Ectodermal cell (in vitro differentiated cells): Measurements from ENCODE around the gene MPEG1.

Experiments used
- H3K27ac ChIP-seq: 2 replicates; pipeline ENCODE4 v1.7.0; 2013; ENCODE audit warnings: mild to moderate bottlenecking, low read depth, low read length; ENCODE audit not compliant: insufficient read depth, poor library complexity, severe bottlenecking
- H3K27me3 ChIP-seq: 2 replicates; pipeline ENCODE4 v1.7.0; 2013; ENCODE audit warnings: mild to moderate bottlenecking, low read length; ENCODE audit not compliant: insufficient read depth, control insufficient read depth, poor library complexity, severe bottlenecking
- H3K36me3 ChIP-seq: one replicate; pipeline ENCODE4 v1.7.0; 2013; ENCODE audit warnings: low read length; ENCODE audit not compliant: control insufficient read depth, insufficient read depth
- H3K4me1 ChIP-seq: one replicate; pipeline ENCODE4 v1.7.0; 2013; ENCODE audit warnings: low read length; ENCODE audit not compliant: control insufficient read depth, insufficient read depth
- H3K4me3 ChIP-seq: 2 replicates; pipeline ENCODE4 v1.7.0; 2013; ENCODE audit warnings: low read depth, low read length, control low read depth; ENCODE audit not compliant: insufficient read depth
- H3K9me3 ChIP-seq: 2 replicates; pipeline ENCODE4 v1.7.0; 2013; ENCODE audit warnings: mild to moderate bottlenecking, low read length, moderate library complexity; ENCODE audit not compliant: control insufficient read depth
- WGBS, 2 experiments: methylation state at CpG; one replicate each; pipeline ENCODE4 v1.1.7; 2013; ENCODE audit warnings: missing lambda C conversion rate in 2 of 2; 5-methylcytosine and 5-hydroxymethylcytosine counted together

Gene MPEG1

DNA sequence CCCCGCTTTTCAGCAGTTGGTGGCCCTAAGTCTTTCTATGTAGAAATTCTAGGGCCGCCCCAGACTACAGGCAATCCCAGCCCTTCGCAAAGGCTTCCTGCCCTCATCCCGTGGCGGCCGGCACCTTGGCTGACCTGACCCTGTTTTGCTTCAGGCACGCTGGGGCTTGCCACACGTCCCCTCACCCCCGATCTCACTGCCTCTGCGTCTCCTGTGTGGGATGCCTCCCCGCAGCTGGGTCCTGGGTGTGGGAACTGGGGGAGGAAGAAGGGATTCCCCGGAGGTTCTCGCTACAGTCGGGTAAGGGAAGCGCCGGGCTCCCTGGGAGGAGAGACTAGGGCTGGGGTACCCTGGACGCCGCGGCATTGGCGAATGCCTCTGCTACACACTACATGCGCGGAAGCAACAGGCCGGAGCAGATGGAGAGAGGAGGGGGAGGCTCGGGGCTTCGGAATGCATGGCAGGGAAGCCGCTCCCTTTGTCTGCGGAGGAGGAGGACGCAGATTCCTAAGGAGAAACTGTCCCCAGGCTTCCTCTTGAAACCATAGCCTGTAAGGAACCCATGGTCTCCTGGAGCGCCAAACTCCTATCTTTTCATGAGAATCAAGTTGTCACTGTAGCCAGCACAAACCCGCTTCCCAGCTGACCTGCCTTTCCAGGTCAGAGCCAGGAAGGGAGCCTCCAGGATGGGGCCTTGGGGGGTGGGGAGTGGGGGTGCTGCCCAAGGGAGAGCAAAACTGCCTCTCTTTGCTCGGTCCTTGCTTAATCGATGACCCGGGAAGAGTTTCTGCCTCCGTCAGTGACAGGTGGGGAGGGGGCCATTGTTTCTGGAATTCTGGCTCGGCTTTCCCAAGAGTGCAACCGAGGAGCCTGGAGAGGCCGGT is 39.4 kb downstream of the MPEG1 start:
- no peaks in the 10 kb centered on the region for H3K9me3 ChIP-seq
- 0% methylated on average over 37 of the region's 37 CpGs for WGBS, 2 experiments
- H3K4me1 ChIP-seq: peaks cover 24% of the 10 kb centered on the region
- H3K4me3 ChIP-seq: peak overlapping the region; percentile 69
- no peaks in the 10 kb centered on the region for H3K27me3 ChIP-seq
- H3K27ac ChIP-seq: peak overlapping the region; percentile 86
- H3K36me3 ChIP-seq: peaks cover 21% of the 10 kb centered on the region

DNA sequence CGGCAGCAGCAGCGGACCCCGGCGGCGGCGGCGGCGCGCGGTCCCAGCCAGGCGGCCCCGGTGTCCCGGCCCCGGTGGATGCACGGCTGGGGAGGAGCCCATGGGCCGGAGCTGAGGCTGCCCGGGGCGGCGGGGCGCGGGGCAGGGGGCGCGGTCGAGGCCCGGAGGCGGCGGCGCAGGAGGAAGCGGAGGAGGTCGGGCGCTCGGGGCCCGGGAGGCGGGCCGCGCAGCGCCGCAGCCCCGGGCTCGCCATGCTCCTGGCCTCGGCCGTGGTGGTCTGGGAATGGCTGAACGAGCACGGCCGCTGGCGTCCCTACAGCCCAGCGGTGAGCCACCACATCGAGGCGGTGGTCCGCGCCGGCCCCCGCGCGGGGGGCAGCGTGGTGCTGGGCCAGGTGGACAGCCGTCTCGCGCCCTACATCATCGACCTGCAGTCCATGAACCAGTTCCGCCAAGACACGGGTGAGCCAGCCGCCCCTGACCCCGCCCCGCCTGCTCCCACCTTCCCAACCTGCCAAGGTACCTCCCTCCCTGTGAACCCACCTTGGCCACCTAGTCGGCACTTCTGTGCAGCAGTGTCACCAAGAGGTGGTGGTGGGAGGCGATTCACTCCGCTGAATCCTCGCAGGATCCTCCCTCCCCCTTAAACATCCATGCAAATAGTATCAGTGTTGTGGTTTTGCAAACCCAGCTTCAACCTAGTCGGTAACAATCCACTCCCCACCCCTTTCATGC is 40.2 kb downstream of the MPEG1 start:
- Histone ChIP-seq H3K27ac (peak overlapping the region; percentile 94), H3K36me3 (peaks cover 15% of the 10 kb centered on the region), H3K27me3 (no peaks in the 10 kb centered on the region), H3K4me3 (peak overlapping the region; percentile 69), H3K4me1 (peaks cover 24% of the 10 kb centered on the region), H3K9me3 (no peaks in the 10 kb centered on the region)
- 0% methylated on average over 70 of the region's 70 CpGs for WGBS, 2 experiments

DNA sequence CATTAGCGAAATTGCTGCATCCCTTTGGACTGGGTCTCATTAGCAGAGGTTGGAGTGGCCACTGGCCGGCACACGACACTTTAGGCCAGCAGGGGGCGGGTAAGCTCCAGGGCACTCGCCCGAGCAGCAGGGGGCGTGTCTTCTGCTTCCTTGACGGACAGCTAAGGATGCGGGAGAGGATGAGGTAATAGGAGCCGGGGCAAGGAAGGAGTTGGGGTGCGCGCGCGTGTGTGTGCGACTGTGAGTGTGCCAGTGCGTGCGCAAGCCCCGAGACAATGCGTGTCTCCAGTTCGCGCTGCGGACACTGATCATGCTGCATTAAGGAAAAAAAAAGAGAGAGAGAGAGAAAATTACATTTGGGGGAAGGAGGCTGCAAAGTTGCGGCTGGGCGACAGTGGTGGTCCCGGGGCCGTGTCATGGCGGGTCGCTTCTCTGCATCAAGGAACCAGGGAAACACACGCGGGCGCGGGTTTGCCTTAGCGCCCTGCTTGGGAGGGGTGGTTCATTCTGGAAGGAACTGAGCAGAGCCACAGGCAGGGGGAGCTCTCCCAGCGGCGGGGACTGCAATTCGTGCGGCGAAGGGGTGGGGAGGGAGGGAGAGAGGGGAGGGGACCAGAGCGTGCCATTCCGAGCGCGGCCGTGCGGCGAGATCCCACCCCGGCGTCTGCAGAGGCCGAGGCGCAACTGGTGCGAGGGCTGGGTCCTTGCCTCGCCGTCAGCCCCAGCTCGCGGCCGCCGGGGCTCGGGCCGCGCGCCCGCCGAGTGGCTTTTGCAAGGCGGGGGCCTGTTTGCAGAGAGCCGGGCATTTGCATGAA is 41.0 kb downstream of the MPEG1 start, which contains the start of gene DTX4:
Gene DTX4 (plus strand): TSS at position 625 of the 815 bp plus-strand sequence. CDS start 464 bp downstream, outside the sequence.
- H3K4me3 ChIP-seq: peak within 1 kb of the TSS; percentile 69
- peak within 1 kb of the TSS; percentile 94 for H3K27ac ChIP-seq
- H3K9me3 ChIP-seq: no peaks in the 10 kb centered on the region
- peaks cover 24% of the 10 kb centered on the region for H3K4me1 ChIP-seq
- H3K27me3 ChIP-seq: no peaks in the 10 kb centered on the region
- 1% methylated on average over 64 of the region's 64 CpGs for WGBS, 2 experiments
- H3K36me3 ChIP-seq: peaks cover 7% of the 10 kb centered on the region

DNA sequence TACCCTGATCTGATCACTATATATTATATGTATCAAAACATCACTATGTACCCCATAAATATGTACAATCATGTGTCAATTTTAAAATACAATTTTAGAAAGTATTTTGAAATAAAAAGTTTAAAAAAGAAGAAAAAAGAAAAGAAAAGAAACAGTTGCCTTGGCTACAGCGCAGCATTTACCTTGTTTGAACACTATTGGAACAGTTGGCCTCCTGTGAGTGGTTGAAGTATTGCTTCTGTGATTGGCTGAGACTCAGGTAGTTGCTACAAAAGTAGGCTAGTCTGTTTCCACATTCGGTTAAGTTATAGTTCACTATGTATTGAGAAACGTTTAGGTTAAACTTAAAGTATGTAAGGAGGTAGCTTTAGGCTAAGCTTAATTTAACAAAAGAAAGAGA is 48.7 kb downstream of the MPEG1 start:
- Histone ChIP-seq H3K4me3 (no peak overlapping the region), H3K36me3 (no peaks in the 10 kb centered on the region), H3K4me1 (no peaks in the 10 kb centered on the region), H3K9me3 (no peaks in the 10 kb centered on the region), H3K27ac (no peak overlapping the region), H3K27me3 (no peaks in the 10 kb centered on the region)
- WGBS, 2 experiments: 92 to 99% methylated on average over 2 to 3 of the region's 3 CpGs
